Retina (tissue), 1 donor: ENCODE measurements around the gene KLK5.
A peak's percentile ranks its signal among the peaks of the same experiment; 100 is the strongest.

ENCODE experiments used
- DNase-seq: peaks from one replicate; pipeline ENCODE4 v3.0.0-alpha.2; 2016

KLK5 gene

GRCh38 chr19:50968716-50969412, 16.0 kb upstream of the KLK5 start:
- DNase-seq, result no peak

- DNase-seq, result no peak
Observed at GRCh38 chr19:50967929-50968715, 15.3 kb upstream of the KLK5 start.

- DNase-seq, result no peak
Observed at GRCh38 chr19:50964266-50964665, 11.4 kb upstream of the KLK5 start.

GRCh38 chr19:50963381-50963780, 10.5 kb upstream of the KLK5 start:
- no peak for DNase-seq

- DNase-seq, result no peak
Observed at GRCh38 chr19:50962245-50962644, 9.4 kb upstream of the KLK5 start.

- no peak for DNase-seq
Observed at GRCh38 chr19:50959731-50960500, 7.1 kb upstream of the KLK5 start.

- DNase-seq, result no peak
Observed at GRCh38 chr19:50957587-50957986, 4.7 kb upstream of the KLK5 start.

GRCh38 chr19:50949861-50950260, 3.0 kb downstream of the KLK5 start:
- no peak for DNase-seq

GRCh38 chr19:50947123-50947522, 5.7 kb downstream of the KLK5 start:
- no peak for DNase-seq

GRCh38 chr19:50944795-50945194, 8.0 kb downstream of the KLK5 start:
- no peak for DNase-seq

- DNase-seq, result no peak
Observed at GRCh38 chr19:50943074-50943828, 9.6 kb downstream of the KLK5 start.

- no peak for DNase-seq
Observed at GRCh38 chr19:50939596-50939995, 13.2 kb downstream of the KLK5 start.

GRCh38 chr19:50933640-50934039, 19.2 kb downstream of the KLK5 start:
- no peak for DNase-seq

- DNase-seq, result no peak
Observed at GRCh38 chr19:50932690-50933083, 20.2 kb downstream of the KLK5 start.

GRCh38 chr19:50932018-50932689, 20.7 kb downstream of the KLK5 start:
- DNase-seq, result no peak

GRCh38 chr19:50931023-50931422, 21.8 kb downstream of the KLK5 start:
- no peak for DNase-seq

- DNase-seq, result no peak
Observed at GRCh38 chr19:50928831-50929230, 24.0 kb downstream of the KLK5 start.

- no peak for DNase-seq
Observed at GRCh38 chr19:50926144-50926543, 26.7 kb downstream of the KLK5 start.

- DNase-seq, result no peak
Observed at GRCh38 chr19:50925734-50926133, 27.1 kb downstream of the KLK5 start.

- DNase-seq, result no peak
Observed at GRCh38 chr19:50924586-50924985, 28.3 kb downstream of the KLK5 start.

GRCh38 chr19:50922317-50922853, 30.5 kb downstream of the KLK5 start:
- peak; percentile 84 for DNase-seq
